ENCODE data around the gene PSEN2.

DNA sequence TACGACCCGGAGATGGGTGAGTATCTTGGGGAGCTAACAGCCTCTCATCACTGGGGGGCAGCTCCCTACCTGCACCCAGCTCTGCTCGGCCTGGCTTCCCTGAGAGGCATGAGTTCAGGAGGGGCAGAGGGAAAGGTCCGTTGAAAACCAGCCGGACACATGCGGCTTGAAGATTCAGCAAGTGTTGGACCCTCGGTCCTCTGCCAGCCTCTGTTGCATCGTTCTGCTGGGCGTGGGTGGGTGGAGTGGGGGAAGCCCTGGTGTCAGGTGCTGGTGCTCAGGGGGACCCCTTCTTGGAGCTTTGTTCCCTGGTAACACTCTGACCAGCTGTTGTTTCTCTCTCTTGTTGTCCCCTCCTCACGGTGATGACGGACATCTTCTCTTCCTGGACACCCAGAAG, 20.9 kb downstream of the PSEN2 start:
- no peak for TF ChIP-seq CTCF (IDR thresholded peaks at IDR 0.05)
- no peak for TF ChIP-seq POLR2A (IDR thresholded peaks at IDR 0.05)

Measured in adrenal gland (tissue), 5 donors.